Vagina (tissue), 2 donors: ENCODE measurements around the gene QKI.

Experiments used
- CTCF ChIP-seq, 3 experiments: fragments of 450-650 bp in 2 of 3; fragments of 200-600 bp in 1 of 3; sonication (generic) in 1 of 3; IDR thresholded peaks; one replicate each; pipeline ENCODE4 v1.5.1; 2017 to 2019; ENCODE audit warnings: antibody characterized with exemption in 3 of 3, mild to moderate bottlenecking in 2 of 3, moderate library complexity in 2 of 3
- POLR2A ChIP-seq, 2 donors: fragments of 450-650 bp; IDR thresholded peaks; one replicate each; pipeline ENCODE4 v1.6.1; 2017; ENCODE audit warnings: antibody characterized with exemption in 2 of 2, mild to moderate bottlenecking in 2 of 2, moderate library complexity in 2 of 2

GRCh38 chr6:163405412-163406309, 8.9 kb upstream of the QKI start:
- no peak for TF ChIP-seq CTCF (IDR thresholded peaks at IDR 0.05)
- TF ChIP-seq POLR2A (IDR thresholded peaks at IDR 0.05): no peak
